WERI-Rb-1 (cell line): ENCODE measurements around the gene HYAL3.

Experiments
- DNase-seq: peaks from one replicate; pipeline ENCODE4 v3.0.0-alpha.2; 2020
- H3K27ac ChIP-seq: fragments of 250-450 bp; sonication (Bioruptor Pico); 2 replicates; pipeline ENCODE4 v1.5.1; 2020; ENCODE audit warnings: mild to moderate bottlenecking, moderate library complexity
- H3K27me3 ChIP-seq: fragments of 250-450 bp; sonication (Bioruptor Pico); 2 replicates; pipeline ENCODE4 v1.5.1; 2021; ENCODE audit warnings: mild to moderate bottlenecking, low read depth, moderate library complexity; ENCODE audit not compliant: insufficient read depth, severe bottlenecking
- H3K36me3 ChIP-seq: fragments of 250-450 bp; sonication (Bioruptor Pico); 2 replicates; pipeline ENCODE4 v1.5.1; 2020; ENCODE audit warnings: mild to moderate bottlenecking, moderate library complexity
- H3K4me3 ChIP-seq: 2 replicates; pipeline ENCODE4 v1.5.1; 2011; ENCODE audit warnings: low read depth, mild to moderate bottlenecking, control low read depth, low read length
- H3K9me3 ChIP-seq: fragments of 250-450 bp; sonication (Bioruptor Pico); 2 replicates; pipeline ENCODE4 v1.5.1; 2021; ENCODE audit warnings: mild to moderate bottlenecking, moderate library complexity; ENCODE audit not compliant: severe bottlenecking
- TF ChIP-seq, protein P1 (sequence below): IDR thresholded peaks from 2 replicates; pipeline ENCODE4 v1.5.1; 2011; ENCODE audit warnings: low read depth, mild to moderate bottlenecking, control low read depth, inconsistent platforms, low read length

The HYAL3 gene

GRCh38 chr3:50298836-50299637 lies at the start of gene HYAL3, which contains the start of gene NAA80:
Gene HYAL3, minus strand, starts transcription at chr3:50299405. Its CDS starts 3,803 bp downstream, at chr3:50295602.
Gene NAA80, minus strand, starts transcription at chr3:50299405. Its CDS starts 1,942 bp downstream, at chr3:50297463.
- H3K36me3 ChIP-seq = no peaks in the 10 kb centered on the region
- no peaks in the 10 kb centered on the region for H3K9me3 ChIP-seq
- peak within 1 kb of the TSS; percentile 73 for H3K27ac ChIP-seq
- TF ChIP-seq, protein P1, sequence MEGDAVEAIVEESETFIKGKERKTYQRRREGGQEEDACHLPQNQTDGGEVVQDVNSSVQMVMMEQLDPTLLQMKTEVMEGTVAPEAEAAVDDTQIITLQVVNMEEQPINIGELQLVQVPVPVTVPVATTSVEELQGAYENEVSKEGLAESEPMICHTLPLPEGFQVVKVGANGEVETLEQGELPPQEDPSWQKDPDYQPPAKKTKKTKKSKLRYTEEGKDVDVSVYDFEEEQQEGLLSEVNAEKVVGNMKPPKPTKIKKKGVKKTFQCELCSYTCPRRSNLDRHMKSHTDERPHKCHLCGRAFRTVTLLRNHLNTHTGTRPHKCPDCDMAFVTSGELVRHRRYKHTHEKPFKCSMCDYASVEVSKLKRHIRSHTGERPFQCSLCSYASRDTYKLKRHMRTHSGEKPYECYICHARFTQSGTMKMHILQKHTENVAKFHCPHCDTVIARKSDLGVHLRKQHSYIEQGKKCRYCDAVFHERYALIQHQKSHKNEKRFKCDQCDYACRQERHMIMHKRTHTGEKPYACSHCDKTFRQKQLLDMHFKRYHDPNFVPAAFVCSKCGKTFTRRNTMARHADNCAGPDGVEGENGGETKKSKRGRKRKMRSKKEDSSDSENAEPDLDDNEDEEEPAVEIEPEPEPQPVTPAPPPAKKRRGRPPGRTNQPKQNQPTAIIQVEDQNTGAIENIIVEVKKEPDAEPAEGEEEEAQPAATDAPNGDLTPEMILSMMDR = peak; percentile 37
- H3K27me3 ChIP-seq = no peaks in the 10 kb centered on the region
- H3K4me3 ChIP-seq = peak within 1 kb of the TSS; percentile 86
- peak; percentile 99 for DNase-seq

- H3K27ac ChIP-seq = no peak overlapping the region
- TF ChIP-seq, protein P1 = peak; percentile 51
- peaks cover 28% of the 10 kb centered on the region for H3K36me3 ChIP-seq
- peak; percentile 66 for DNase-seq
- H3K9me3 ChIP-seq = no peaks in the 10 kb centered on the region
- no peak overlapping the region for H3K4me3 ChIP-seq
- no peaks in the 10 kb centered on the region for H3K27me3 ChIP-seq
These were observed 48.1 kb upstream of the HYAL3 start for GRCh38 chr3:50347187-50347813.

GRCh38 chr3:50345586-50346234 lies 46.5 kb upstream of the HYAL3 start, which contains the start of gene ZMYND10:
Gene ZMYND10, minus strand, starts transcription at chr3:50345732. Its CDS starts 153 bp downstream, at chr3:50345579.
- Histone ChIP-seq H3K27ac (no peak within 1 kb of the TSS), H3K27me3 (no peaks in the 10 kb centered on the region), H3K4me3 (peak within 1 kb of the TSS; percentile 46)

GRCh38 chr3:50345008-50345407 lies 45.8 kb upstream of the HYAL3 start:
- H3K9me3 ChIP-seq = no peaks in the 10 kb centered on the region
- H3K4me3 ChIP-seq = peak overlapping the region; percentile 46
- DNase-seq = no peak
- no peaks in the 10 kb centered on the region for H3K27me3 ChIP-seq
- H3K27ac ChIP-seq = no peak overlapping the region
- peaks cover 28% of the 10 kb centered on the region for H3K36me3 ChIP-seq
- TF ChIP-seq, protein P1 = no peak

More at GRCh38 chr3:50345586-50346234, 46.5 kb upstream of the HYAL3 start, which contains the start of gene ZMYND10:
- DNase-seq = peak; percentile 84
- Histone ChIP-seq H3K9me3 (no peaks in the 10 kb centered on the region), H3K36me3 (peaks cover 28% of the 10 kb centered on the region)
- TF ChIP-seq, protein P1 = no peak

- TF ChIP-seq, protein P1 = peak; percentile 66
- Histone ChIP-seq H3K4me3 (no peak overlapping the region), H3K27ac (no peak overlapping the region), H3K27me3 (no peaks in the 10 kb centered on the region), H3K9me3 (no peaks in the 10 kb centered on the region), H3K36me3 (peaks cover 12% of the 10 kb centered on the region)
- peak; percentile 64 for DNase-seq
These were observed 43.8 kb upstream of the HYAL3 start for GRCh38 chr3:50342813-50343633.
